SU-DHL-6 (cell line): ENCODE results near the gene LHPP.

Experiments used
- CTCF ChIP-seq: fragments of 200-600 bp; sonication (generic); IDR thresholded peaks from one replicate; pipeline ENCODE4 v1.5.1; 2017; ENCODE audit warnings: antibody characterized with exemption, mild to moderate bottlenecking, low read length, moderate library complexity; ENCODE audit not compliant: insufficient read depth, poor library complexity, severe bottlenecking
- EZH2phosphoT487 ChIP-seq: fragments of 200-600 bp; sonication (generic), shearing (Covaris generic); conservative IDR thresholded peaks from 2 replicates; pipeline ENCODE4 v1.6.1; 2018; ENCODE audit warnings: mild to moderate bottlenecking, antibody characterized with exemption, low read length, moderate library complexity, mixed read lengths

GRCh38 chr10:124429576-124429975 lies 32.0 kb upstream of the LHPP start:
- TF ChIP-seq CTCF: no peak
- TF ChIP-seq EZH2phosphoT487: no peak
